Activated CD8-positive, alpha-beta memory T cell treated with anti-CD3 and anti-CD28 coated beads, Interleukin-2, amount 50 U/mL, for 4 hours (primary cell): ENCODE measurements around the gene GFRA1.

Experiments used
- DNase-seq: peaks from one replicate; pipeline ENCODE4 v3.0.0-alpha.2; 2020

The GFRA1 gene

GRCh38 chr10:116157485-116157884 lies 115.5 kb downstream of the GFRA1 start:
- no peak for DNase-seq

GRCh38 chr10:116156819-116157218 lies 116.2 kb downstream of the GFRA1 start:
- DNase-seq, result no peak

- no peak for DNase-seq
Measured at GRCh38 chr10:116155191-116155590, 117.8 kb downstream of the GFRA1 start.

GRCh38 chr10:116154651-116155050 lies 118.4 kb downstream of the GFRA1 start:
- no peak for DNase-seq

GRCh38 chr10:116151076-116151475 lies 121.9 kb downstream of the GFRA1 start:
- DNase-seq, result no peak

GRCh38 chr10:116150606-116151005 lies 122.4 kb downstream of the GFRA1 start:
- no peak for DNase-seq

GRCh38 chr10:116147147-116147905 lies 125.7 kb downstream of the GFRA1 start:
- no peak for DNase-seq

GRCh38 chr10:116146372-116147140 lies 126.5 kb downstream of the GFRA1 start:
- no peak for DNase-seq

- DNase-seq, result no peak
Measured at GRCh38 chr10:116143673-116144222, 129.3 kb downstream of the GFRA1 start.

GRCh38 chr10:116141855-116142254 lies 131.2 kb downstream of the GFRA1 start:
- DNase-seq, result no peak

- DNase-seq, result no peak
Measured at GRCh38 chr10:116141246-116141645, 131.8 kb downstream of the GFRA1 start.

GRCh38 chr10:116139886-116140285 lies 133.1 kb downstream of the GFRA1 start:
- no peak for DNase-seq

GRCh38 chr10:116138897-116139296 lies 134.1 kb downstream of the GFRA1 start:
- DNase-seq, result no peak

- DNase-seq, result no peak
Measured at GRCh38 chr10:116136261-116136660, 136.7 kb downstream of the GFRA1 start.

- DNase-seq, result no peak
Measured at GRCh38 chr10:116134322-116134721, 138.7 kb downstream of the GFRA1 start.

GRCh38 chr10:116133634-116134033 lies 139.4 kb downstream of the GFRA1 start:
- DNase-seq, result no peak

- DNase-seq, result no peak
Measured at GRCh38 chr10:116132780-116133399, 140.1 kb downstream of the GFRA1 start.

GRCh38 chr10:116130006-116130405 lies 143.0 kb downstream of the GFRA1 start:
- no peak for DNase-seq

- DNase-seq, result no peak
Measured at GRCh38 chr10:116126954-116127695, 145.9 kb downstream of the GFRA1 start.

GRCh38 chr10:116126239-116126638 lies 146.8 kb downstream of the GFRA1 start:
- no peak for DNase-seq

- DNase-seq, result no peak
Measured at GRCh38 chr10:116125180-116125579, 147.8 kb downstream of the GFRA1 start.

GRCh38 chr10:116124777-116125176 lies 148.2 kb downstream of the GFRA1 start:
- no peak for DNase-seq

- DNase-seq, result no peak
Measured at GRCh38 chr10:116122664-116123063, 150.3 kb downstream of the GFRA1 start.
